HCT116 (cell line): ENCODE data around the gene CFAP43. TPM values are rescaled to one million over a fixed set of nuclear protein-coding genes. Genes with fewer than 3 reads are reported as not detected.

Experiments used
- ATAC-seq: fragments of 200-7000 bp; cut with Tn5 transposase; 2 replicates; pipeline ENCODE4 v1.9.1; 2020; ENCODE audit warnings: mild to moderate bottlenecking, moderate library complexity
- BruUV-seq: library from RNA; stranded (reverse); fragments of 400-500 nt; replicated peaks from 2 replicates; lab custom pipeline; 2021; lab: Mats Ljungman, UMichigan
- CTCF ChIA-PET: fragments of 300-600 bp; sonication (Branson Sonifier 250); formaldehyde crosslinking; loops from one replicate; lab custom pipeline; 2021; ENCODE audit warnings: antibody characterized with exemption; lab: Charles Lee
- POLR2A ChIA-PET: fragments of 300-600, 350-600 bp; sonication (Branson Sonifier 250); formaldehyde crosslinking; loops from one replicate; lab custom pipeline; 2021; ENCODE audit warnings: antibody characterized with exemption; lab: Charles Lee
- RAD21 ChIA-PET, 2 experiments: fragments of 300-600 bp; sonication (Branson Sonifier 250); formaldehyde crosslinking; loops; one replicate each; lab custom pipeline; 2023; ENCODE audit warnings: low total read pairs in 2 of 2; ENCODE audit not compliant: uncharacterized antibody in 2 of 2, unreplicated experiment in 2 of 2, low non-redundant PET in 1 of 2; lab: Charles Lee
- DNase-seq: peaks from one replicate; pipeline ENCODE4 v3.0.0-alpha.2; 2010; ENCODE audit warnings: low read depth, low spot score
- H2AFZ ChIP-seq: fragments of 200-600 bp; shearing (Covaris generic), sonication (generic); 2 replicates; pipeline ENCODE4 v1.6.1; 2017; ENCODE audit warnings: low read depth, mixed run types, mixed read lengths, antibody characterized with exemption, low read length; ENCODE audit not compliant: poor library complexity, severe bottlenecking
- H3K27ac ChIP-seq: 2 replicates; pipeline ENCODE4 v1.5.1; 2012; ENCODE audit warnings: low read depth, low read length
- H3K27me3 ChIP-seq: fragments of 200-600 bp; sonication (generic); 2 replicates; pipeline ENCODE4 v1.6.1; 2016; ENCODE audit warnings: mixed run types, low read length, mixed read lengths; ENCODE audit not compliant: insufficient read depth
- H3K36me3 ChIP-seq, 2 experiments: fragments of 200-500 bp in 1 of 2; fragments of 200-600 bp in 1 of 2; sonication (Bioruptor generic) in 1 of 2; sonication (generic) in 1 of 2; 2 replicates each; pipeline versions ENCODE4 v1.5.1 to v1.6.1; 2014 to 2016; ENCODE audit warnings: low read length in 2 of 2, inconsistent platforms in 1 of 2, mixed read lengths in 1 of 2, mixed run types in 1 of 2; ENCODE audit not compliant: insufficient read depth in 2 of 2, control insufficient read depth in 1 of 2
- H3K4me1 ChIP-seq, 2 experiments: fragments of 200-600 bp in 1 of 2; sonication (generic) in 1 of 2; 2 replicates each; pipeline versions ENCODE4 v1.5.1 to v1.6.1; 2012 to 2017; ENCODE audit warnings: low read length in 2 of 2, inconsistent platforms in 1 of 2, mild to moderate bottlenecking in 1 of 2, mixed read lengths in 1 of 2, mixed run types in 1 of 2, moderate library complexity in 1 of 2; ENCODE audit not compliant: insufficient read depth in 2 of 2, control insufficient read depth in 1 of 2
- H3K4me2 ChIP-seq: fragments of 200-600 bp; sonication (generic); 2 replicates; pipeline ENCODE4 v1.6.1; 2017; ENCODE audit warnings: mixed run types, low read length, mixed read lengths
- H3K4me3 ChIP-seq, 2 experiments: fragments of 200-600 bp in 1 of 2; sonication (generic) in 1 of 2; replicated peaks in 1 of 2; 2 replicates each; pipeline ENCODE4 v1.5.1; 2011 to 2016; ENCODE audit warnings: low read length in 2 of 2, control low read depth in 1 of 2, low read depth in 1 of 2, mild to moderate bottlenecking in 1 of 2, mixed read lengths in 1 of 2, mixed run types in 1 of 2
- H3K79me2 ChIP-seq: fragments of 200-600 bp; sonication (generic); 2 replicates; pipeline ENCODE4 v1.6.1; 2017; ENCODE audit warnings: mild to moderate bottlenecking, mixed run types, low read length, moderate library complexity, mixed read lengths; ENCODE audit not compliant: insufficient read depth
- H3K9ac ChIP-seq: fragments of 200-600 bp; sonication (generic); 2 replicates; pipeline ENCODE4 v1.6.1; 2016; ENCODE audit warnings: low read length, mixed read lengths
- H3K9me2 ChIP-seq: fragments of 200-600 bp; sonication (generic), shearing (Covaris generic); 2 replicates; pipeline ENCODE4 v1.6.1; 2017; ENCODE audit warnings: mixed run types, mild to moderate bottlenecking, moderate library complexity; ENCODE audit not compliant: insufficient read depth
- H3K9me3 ChIP-seq, 2 experiments: fragments of 200-500 bp in 1 of 2; fragments of 200-600 bp in 1 of 2; sonication (Bioruptor generic) in 1 of 2; sonication (generic) in 1 of 2; 2 replicates each; pipeline ENCODE4 v1.6.1; 2014 to 2017; ENCODE audit warnings: low read length in 2 of 2, mixed read lengths in 2 of 2, inconsistent platforms in 1 of 2, low read depth in 1 of 2, mild to moderate bottlenecking in 1 of 2, mixed run types in 1 of 2, moderate library complexity in 1 of 2; ENCODE audit not compliant: control insufficient read depth in 1 of 2, insufficient read depth in 1 of 2
- H4K20me1 ChIP-seq: fragments of 200-600 bp; sonication (generic), shearing (Covaris generic); 2 replicates; pipeline ENCODE4 v1.6.1; 2017; ENCODE audit warnings: mixed run types, mild to moderate bottlenecking, moderate library complexity; ENCODE audit not compliant: insufficient read depth
- CEBPB ChIP-seq: IDR thresholded peaks from 2 replicates; pipeline ENCODE4 v1.6.1; 2012; ENCODE audit warnings: low read depth
- EGR1 ChIP-seq: IDR thresholded peaks from 2 replicates; pipeline ENCODE4 v1.6.1; 2012; ENCODE audit warnings: low read depth
- ELF1 ChIP-seq: IDR thresholded peaks from 2 replicates; pipeline ENCODE4 v1.6.1; 2012; ENCODE audit warnings: low read depth, borderline replicate concordance
- EZH2 ChIP-seq: fragments of 200-600 bp; sonication (generic); IDR thresholded peaks from 2 replicates; pipeline ENCODE4 v1.6.1; 2017; ENCODE audit warnings: antibody characterized with exemption, mixed run types
- EZH2phosphoT487 ChIP-seq: fragments of 200-600 bp; IDR thresholded peaks from 2 replicates; pipeline ENCODE4 v1.6.1; 2018; ENCODE audit warnings: antibody characterized with exemption, borderline replicate concordance
- JUND ChIP-seq: IDR thresholded peaks from 2 replicates; pipeline ENCODE4 v1.6.1; 2012
- MAX ChIP-seq: IDR thresholded peaks from 2 replicates; pipeline ENCODE4 v1.6.1; 2012
- POLR2A ChIP-seq: IDR thresholded peaks from 2 replicates; pipeline ENCODE4 v1.7.0; 2011; ENCODE audit warnings: borderline replicate concordance; ENCODE audit not compliant: insufficient read depth, insufficient read length; ENCODE audit errors: extremely low read depth
- POLR2AphosphoS5 ChIP-seq: IDR thresholded peaks from 2 replicates; pipeline ENCODE4 v1.6.1; 2011; ENCODE audit warnings: mild to moderate bottlenecking, low read depth, low read length, moderate library complexity
- RAD21 ChIP-seq: IDR thresholded peaks from 2 replicates; pipeline ENCODE4 v1.6.1; 2012; ENCODE audit warnings: low read depth, mild to moderate bottlenecking
- SP1 ChIP-seq: IDR thresholded peaks from 2 replicates; pipeline ENCODE4 v1.6.1; 2012; ENCODE audit warnings: low read depth
- TCF7L2 ChIP-seq: IDR thresholded peaks from 2 replicates; pipeline ENCODE4 v1.7.0; 2011; ENCODE audit warnings: borderline replicate concordance, inconsistent platforms; ENCODE audit not compliant: insufficient read depth, insufficient read length; ENCODE audit errors: extremely low read depth
- YY1 ChIP-seq: IDR thresholded peaks from 2 replicates; pipeline ENCODE4 v1.6.1; 2011; ENCODE audit warnings: low read length, low read depth, moderate library complexity, mild to moderate bottlenecking; ENCODE audit not compliant: insufficient replicate concordance; ENCODE audit errors: extremely low read depth
- ZBTB33 ChIP-seq: IDR thresholded peaks from 2 replicates; pipeline ENCODE4 v1.6.1; 2011; ENCODE audit warnings: mild to moderate bottlenecking, low read length, moderate library complexity; ENCODE audit not compliant: insufficient replicate concordance; ENCODE audit errors: extremely low read depth
- intact Hi-C: fragments of 100-400 bp; cut with micrococcal nuclease; formaldehyde crosslinking; loops from 2 replicates; pipeline ENCODE4 v1.10.0; 2022
- total RNA-seq: library from RNA; stranded (reverse); gene quantifications from one replicate; pipeline ENCODE4 v1.2.1, GENCODE V29; 2021; ENCODE audit not compliant: unreplicated experiment
- TF ChIP-seq, protein P1 (sequence below): IDR thresholded peaks from 2 replicates; pipeline ENCODE4 v1.6.1; 2012; ENCODE audit warnings: low read depth
- TF ChIP-seq, protein P2 (sequence below): IDR thresholded peaks from 2 replicates; pipeline ENCODE4 v1.6.1; 2012

CFAP43 gene
- total RNA-seq, 1 experiment from 2014 or later: 4.0 TPM

GRCh38 chr10:104220522-104220921 lies 11.6 kb downstream of the CFAP43 start:
- Histone ChIP-seq H2AFZ (no peak overlapping the region), H3K9me2 (no peaks in the 10 kb centered on the region), H3K27ac (no peak overlapping the region), H3K4me1 (no peaks in the 10 kb centered on the region), H3K4me3 (no peak overlapping the region), H3K4me2 (no peak overlapping the region), H3K36me3 (no peaks in the 10 kb centered on the region), H3K79me2 (no peaks in the 10 kb centered on the region), H3K27me3 (no peaks in the 10 kb centered on the region), H3K9ac (no peak overlapping the region), H4K20me1 (no peaks in the 10 kb centered on the region), H3K9me3 (no peaks in the 10 kb centered on the region)
- CTCF ChIA-PET: interaction anchor here (1.3 kb wide), 1 partner anchor 54 kb away, joined by 3 read pairs; no protein-coding TSS in a partner anchor
- no peak for TF ChIP-seq SP1
- TF ChIP-seq MAX: no peak
- TF ChIP-seq JUND: no peak
- TF ChIP-seq EZH2phosphoT487: no peak
- ATAC-seq (no peak), DNase-seq (no peak)
- POLR2A ChIA-PET: no interaction called here
- intact Hi-C loops: no loop called here
- BruUV-seq: no TSS peak
- RAD21 ChIA-PET: no interaction called here

- ATAC-seq: no peak
- Histone ChIP-seq H3K4me3 (no peak overlapping the region), H3K9ac (no peak overlapping the region), H3K4me2 (no peak overlapping the region), H3K27ac (no peak overlapping the region), H3K79me2 (no peaks in the 10 kb centered on the region), H3K4me1 (no peaks in the 10 kb centered on the region), H3K36me3 (no peaks in the 10 kb centered on the region), H4K20me1 (no peaks in the 10 kb centered on the region), H3K27me3 (no peaks in the 10 kb centered on the region), H3K9me2 (no peaks in the 10 kb centered on the region), H3K9me3 (no peaks in the 10 kb centered on the region), H2AFZ (no peak overlapping the region)
- intact Hi-C loops: no loop called here
- BruUV-seq: no TSS peak
- no peak for DNase-seq
- ChIA-PET RAD21 (no interaction called here), POLR2A (no interaction called here), CTCF (no interaction called here)
- TF ChIP-seq TCF7L2 (no peak), EZH2 (no peak), ZBTB33 (no peak), ELF1 (no peak), JUND (no peak), POLR2A (no peak), POLR2AphosphoS5 (no peak), YY1 (no peak), CEBPB (no peak), EGR1 (no peak), RAD21 (no peak), SP1 (no peak)
- TF ChIP-seq, protein P1, sequence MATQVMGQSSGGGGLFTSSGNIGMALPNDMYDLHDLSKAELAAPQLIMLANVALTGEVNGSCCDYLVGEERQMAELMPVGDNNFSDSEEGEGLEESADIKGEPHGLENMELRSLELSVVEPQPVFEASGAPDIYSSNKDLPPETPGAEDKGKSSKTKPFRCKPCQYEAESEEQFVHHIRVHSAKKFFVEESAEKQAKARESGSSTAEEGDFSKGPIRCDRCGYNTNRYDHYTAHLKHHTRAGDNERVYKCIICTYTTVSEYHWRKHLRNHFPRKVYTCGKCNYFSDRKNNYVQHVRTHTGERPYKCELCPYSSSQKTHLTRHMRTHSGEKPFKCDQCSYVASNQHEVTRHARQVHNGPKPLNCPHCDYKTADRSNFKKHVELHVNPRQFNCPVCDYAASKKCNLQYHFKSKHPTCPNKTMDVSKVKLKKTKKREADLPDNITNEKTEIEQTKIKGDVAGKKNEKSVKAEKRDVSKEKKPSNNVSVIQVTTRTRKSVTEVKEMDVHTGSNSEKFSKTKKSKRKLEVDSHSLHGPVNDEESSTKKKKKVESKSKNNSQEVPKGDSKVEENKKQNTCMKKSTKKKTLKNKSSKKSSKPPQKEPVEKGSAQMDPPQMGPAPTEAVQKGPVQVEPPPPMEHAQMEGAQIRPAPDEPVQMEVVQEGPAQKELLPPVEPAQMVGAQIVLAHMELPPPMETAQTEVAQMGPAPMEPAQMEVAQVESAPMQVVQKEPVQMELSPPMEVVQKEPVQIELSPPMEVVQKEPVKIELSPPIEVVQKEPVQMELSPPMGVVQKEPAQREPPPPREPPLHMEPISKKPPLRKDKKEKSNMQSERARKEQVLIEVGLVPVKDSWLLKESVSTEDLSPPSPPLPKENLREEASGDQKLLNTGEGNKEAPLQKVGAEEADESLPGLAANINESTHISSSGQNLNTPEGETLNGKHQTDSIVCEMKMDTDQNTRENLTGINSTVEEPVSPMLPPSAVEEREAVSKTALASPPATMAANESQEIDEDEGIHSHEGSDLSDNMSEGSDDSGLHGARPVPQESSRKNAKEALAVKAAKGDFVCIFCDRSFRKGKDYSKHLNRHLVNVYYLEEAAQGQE: no peak
- TF ChIP-seq, protein P2, sequence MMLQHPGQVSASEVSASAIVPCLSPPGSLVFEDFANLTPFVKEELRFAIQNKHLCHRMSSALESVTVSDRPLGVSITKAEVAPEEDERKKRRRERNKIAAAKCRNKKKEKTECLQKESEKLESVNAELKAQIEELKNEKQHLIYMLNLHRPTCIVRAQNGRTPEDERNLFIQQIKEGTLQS: no peak
Observed at GRCh38 chr10:104218751-104219150, 13.4 kb downstream of the CFAP43 start.
